Measurements from ENCODE around the gene PALM.

DNA sequence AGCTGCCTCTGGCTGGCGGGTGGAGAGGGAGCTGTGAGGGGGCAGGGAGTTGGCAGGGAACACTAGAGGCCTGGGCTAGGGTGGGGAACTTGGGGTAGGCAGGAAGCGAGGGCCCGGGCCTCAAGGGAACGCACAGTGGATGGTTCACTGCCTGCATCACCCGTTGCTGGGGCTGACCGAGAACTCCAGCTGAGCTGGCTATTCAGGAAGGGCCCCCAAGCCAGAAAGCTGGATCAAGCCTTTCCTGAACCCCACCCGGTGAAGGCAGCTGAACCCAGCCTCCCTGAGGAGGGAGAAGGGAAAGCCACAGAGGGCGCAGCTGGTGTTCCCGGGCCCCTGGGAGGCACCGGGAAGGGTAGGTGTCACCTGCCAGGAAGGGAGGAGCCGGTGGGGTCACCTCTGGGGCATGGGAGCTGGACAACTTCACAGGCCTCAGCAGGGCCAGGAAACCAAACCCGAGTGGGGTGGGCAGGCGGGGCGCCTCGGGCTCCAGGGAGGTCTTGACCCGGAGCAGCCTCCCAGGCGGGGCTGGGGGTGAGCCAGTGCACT lies 13.9 kb downstream of the PALM start:
- TF ChIP-seq, protein P1, sequence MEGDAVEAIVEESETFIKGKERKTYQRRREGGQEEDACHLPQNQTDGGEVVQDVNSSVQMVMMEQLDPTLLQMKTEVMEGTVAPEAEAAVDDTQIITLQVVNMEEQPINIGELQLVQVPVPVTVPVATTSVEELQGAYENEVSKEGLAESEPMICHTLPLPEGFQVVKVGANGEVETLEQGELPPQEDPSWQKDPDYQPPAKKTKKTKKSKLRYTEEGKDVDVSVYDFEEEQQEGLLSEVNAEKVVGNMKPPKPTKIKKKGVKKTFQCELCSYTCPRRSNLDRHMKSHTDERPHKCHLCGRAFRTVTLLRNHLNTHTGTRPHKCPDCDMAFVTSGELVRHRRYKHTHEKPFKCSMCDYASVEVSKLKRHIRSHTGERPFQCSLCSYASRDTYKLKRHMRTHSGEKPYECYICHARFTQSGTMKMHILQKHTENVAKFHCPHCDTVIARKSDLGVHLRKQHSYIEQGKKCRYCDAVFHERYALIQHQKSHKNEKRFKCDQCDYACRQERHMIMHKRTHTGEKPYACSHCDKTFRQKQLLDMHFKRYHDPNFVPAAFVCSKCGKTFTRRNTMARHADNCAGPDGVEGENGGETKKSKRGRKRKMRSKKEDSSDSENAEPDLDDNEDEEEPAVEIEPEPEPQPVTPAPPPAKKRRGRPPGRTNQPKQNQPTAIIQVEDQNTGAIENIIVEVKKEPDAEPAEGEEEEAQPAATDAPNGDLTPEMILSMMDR (conservative IDR thresholded peaks at IDR 0.05): no peak
- TF ChIP-seq ZFX (IDR thresholded peaks at IDR 0.05): no peak

Measured in C4-2B (cell line).